Glutamatergic neuron (in vitro differentiated cells): ENCODE data around the gene EXOSC10. TPM values are rescaled to one million over a fixed set of nuclear protein-coding genes. Genes with fewer than 3 reads are reported as not detected.
"Not testable (repeated sequence)": the region's sequence is repeated elsewhere in the genome, so short reads cannot be mapped to it uniquely, and the experiment has no call there.

Experiments
- DNase-seq: peaks from one replicate; pipeline ENCODE4 v3.0.0; 2022
- H3K27ac Mint-ChIP-seq: one replicate; pipeline ENCODE4 v1.8.0; 2020; ENCODE audit warnings: mild to moderate bottlenecking, mixed read lengths, inconsistent platforms; ENCODE audit not compliant: unreplicated experiment
- H3K27me3 Mint-ChIP-seq: one replicate; pipeline ENCODE4 v1.8.0; 2020; ENCODE audit warnings: mild to moderate bottlenecking, moderate library complexity, mixed read lengths, inconsistent platforms; ENCODE audit not compliant: unreplicated experiment
- H3K36me3 Mint-ChIP-seq: one replicate; pipeline ENCODE4 v1.8.0; 2020; ENCODE audit warnings: mild to moderate bottlenecking, mixed read lengths, inconsistent platforms; ENCODE audit not compliant: unreplicated experiment
- H3K4me1 Mint-ChIP-seq: one replicate; pipeline ENCODE4 v1.8.0; 2020; ENCODE audit warnings: mild to moderate bottlenecking, low read depth, mixed read lengths, inconsistent platforms; ENCODE audit not compliant: unreplicated experiment
- H3K4me3 Mint-ChIP-seq: one replicate; pipeline ENCODE4 v1.8.0; 2020; ENCODE audit warnings: mild to moderate bottlenecking, mixed read lengths, inconsistent platforms; ENCODE audit not compliant: unreplicated experiment
- H3K9me3 Mint-ChIP-seq: one replicate; pipeline ENCODE4 v1.8.0; 2020; ENCODE audit warnings: mild to moderate bottlenecking, moderate library complexity, mixed read lengths, inconsistent platforms; ENCODE audit not compliant: unreplicated experiment
- CTCF ChIP-seq: fragments of 200-600 bp; sonication (generic); IDR thresholded peaks from one replicate; pipeline ENCODE4 v1.5.0; 2021; ENCODE audit not compliant: partially characterized antibody, unreplicated experiment
- total RNA-seq: library from RNA; stranded (reverse); fragmentation: NEBNext Ultra II Directional; extraction: Animal tissue kit (Norgen Biotek cat#: 25700); gene quantifications from one replicate; pipeline ENCODE4 v1.2.1, GENCODE V29; 2021; ENCODE audit not compliant: unreplicated experiment

Gene EXOSC10
- total RNA-seq, 1 donor from 2014 or later = 111 TPM

GRCh38 chr1:11054181-11054580, 45.5 kb downstream of the EXOSC10 start:
- no peak for TF ChIP-seq CTCF
- Mint-ChIP-seq H3K27ac (no peak overlapping the region), H3K36me3 (no peaks in the 10 kb centered on the region), H3K27me3 (peaks cover 2% of the 10 kb centered on the region), H3K4me1 (peaks cover 19% of the 10 kb centered on the region), H3K9me3 (peaks cover 3% of the 10 kb centered on the region), H3K4me3 (no peak overlapping the region)
- no peak for DNase-seq

GRCh38 chr1:11053758-11054137, 45.9 kb downstream of the EXOSC10 start:
- Mint-ChIP-seq H3K27ac (no peak overlapping the region), H3K9me3 (peaks cover 3% of the 10 kb centered on the region), H3K27me3 (peaks cover 2% of the 10 kb centered on the region), H3K4me1 (peaks cover 19% of the 10 kb centered on the region), H3K36me3 (no peaks in the 10 kb centered on the region), H3K4me3 (no peak overlapping the region)
- DNase-seq = no peak
- TF ChIP-seq CTCF = no peak

- Mint-ChIP-seq H3K27ac (peak overlapping the region; percentile 75), H3K36me3 (no peaks in the 10 kb centered on the region), H3K9me3 (peaks cover 3% of the 10 kb centered on the region), H3K27me3 (no peaks in the 10 kb centered on the region), H3K4me1 (peaks cover 19% of the 10 kb centered on the region), H3K4me3 (no peak overlapping the region)
- TF ChIP-seq CTCF = no peak
- DNase-seq = peak; percentile 68
Measured at GRCh38 chr1:11052839-11053757, 46.6 kb downstream of the EXOSC10 start.

GRCh38 chr1:11051781-11052511, 47.7 kb downstream of the EXOSC10 start:
- no peak for DNase-seq
- Mint-ChIP-seq H3K4me3 (peak overlapping the region; percentile 4), H3K27ac (peak overlapping the region; percentile 36)

GRCh38 chr1:11051121-11051520, 48.5 kb downstream of the EXOSC10 start:
- not testable (repeated sequence) for H3K9me3 Mint-ChIP-seq, DNase-seq, H3K27me3 Mint-ChIP-seq, H3K36me3 Mint-ChIP-seq
- H3K4me1 Mint-ChIP-seq = peaks cover 19% of the 10 kb centered on the region
- peak overlapping the region; percentile 14 for H3K4me3 Mint-ChIP-seq
- peak overlapping the region; percentile 5 for H3K27ac Mint-ChIP-seq

More at GRCh38 chr1:11051781-11052511, 47.7 kb downstream of the EXOSC10 start:
- peaks cover 19% of the 10 kb centered on the region for H3K4me1 Mint-ChIP-seq
- no peaks in the 10 kb centered on the region for H3K36me3 Mint-ChIP-seq
- no peaks in the 10 kb centered on the region for H3K27me3 Mint-ChIP-seq
- TF ChIP-seq CTCF = no peak
- peaks cover 3% of the 10 kb centered on the region for H3K9me3 Mint-ChIP-seq
